Fibroblast of villous mesenchyme (primary cell): ENCODE data around the gene AKT1. TPM values are rescaled to one million over a fixed set of nuclear protein-coding genes. Genes with fewer than 3 reads are reported as not detected.
A peak's percentile ranks its signal among the peaks of the same experiment; 100 is the strongest.

Experiments used
- DNase-seq: peaks from one replicate; pipeline ENCODE4 v3.0.0-alpha.2; 2010; ENCODE audit warnings: low read depth
- H3K4me3 ChIP-seq: 2 replicates; pipeline ENCODE4 v1.5.1; 2011; ENCODE audit warnings: low read depth, mild to moderate bottlenecking, low read length
- CTCF ChIP-seq: IDR thresholded peaks from 2 replicates; pipeline ENCODE4 v1.5.1; 2012; ENCODE audit warnings: low read depth, mild to moderate bottlenecking, low read length; ENCODE audit not compliant: insufficient read depth
- total RNA-seq: library from RNA; depleted of rRNA; stranded (reverse); fragments of >200 nt; gene quantifications from 2 replicates; pipeline ENCODE4 v1.2.3, GENCODE V29; 2012

AKT1 gene
- total RNA-seq, 1 donor: 233 TPM

GRCh38 chr14:104757681-104758392, 37.7 kb downstream of the AKT1 start:
- no peak for DNase-seq
- no peak overlapping the region for H3K4me3 ChIP-seq
- TF ChIP-seq CTCF: no peak

- no peak overlapping the region for H3K4me3 ChIP-seq
- no peak for DNase-seq
- no peak for TF ChIP-seq CTCF
These were observed 38.3 kb downstream of the AKT1 start for GRCh38 chr14:104757238-104757585.

- no peak overlapping the region for H3K4me3 ChIP-seq
- no peak for DNase-seq
- no peak for TF ChIP-seq CTCF
These were observed 38.9 kb downstream of the AKT1 start for GRCh38 chr14:104756477-104757237.

- H3K4me3 ChIP-seq: no peak overlapping the region
- TF ChIP-seq CTCF: no peak
- DNase-seq: no peak
These were observed 39.9 kb downstream of the AKT1 start for GRCh38 chr14:104755621-104756020.

- no peak for TF ChIP-seq CTCF
- DNase-seq: no peak
- H3K4me3 ChIP-seq: peak overlapping the region; percentile 92
These were observed 41.2 kb downstream of the AKT1 start for GRCh38 chr14:104754213-104754851.

GRCh38 chr14:104753528-104754212, 41.9 kb downstream of the AKT1 start:
- no peak for DNase-seq
- no peak for TF ChIP-seq CTCF
- peak overlapping the region; percentile 92 for H3K4me3 ChIP-seq
